HG03432 (cell line): ENCODE measurements around the gene TTLL9.

Experiments used
- ATAC-seq: cut with Tn5 transposase; IDR thresholded peaks from one replicate; pipeline ENCODE4 v1.9.1; 2021; ENCODE audit warnings: mild to moderate bottlenecking, moderate library complexity; ENCODE audit not compliant: unreplicated experiment

Gene TTLL9

DNA sequence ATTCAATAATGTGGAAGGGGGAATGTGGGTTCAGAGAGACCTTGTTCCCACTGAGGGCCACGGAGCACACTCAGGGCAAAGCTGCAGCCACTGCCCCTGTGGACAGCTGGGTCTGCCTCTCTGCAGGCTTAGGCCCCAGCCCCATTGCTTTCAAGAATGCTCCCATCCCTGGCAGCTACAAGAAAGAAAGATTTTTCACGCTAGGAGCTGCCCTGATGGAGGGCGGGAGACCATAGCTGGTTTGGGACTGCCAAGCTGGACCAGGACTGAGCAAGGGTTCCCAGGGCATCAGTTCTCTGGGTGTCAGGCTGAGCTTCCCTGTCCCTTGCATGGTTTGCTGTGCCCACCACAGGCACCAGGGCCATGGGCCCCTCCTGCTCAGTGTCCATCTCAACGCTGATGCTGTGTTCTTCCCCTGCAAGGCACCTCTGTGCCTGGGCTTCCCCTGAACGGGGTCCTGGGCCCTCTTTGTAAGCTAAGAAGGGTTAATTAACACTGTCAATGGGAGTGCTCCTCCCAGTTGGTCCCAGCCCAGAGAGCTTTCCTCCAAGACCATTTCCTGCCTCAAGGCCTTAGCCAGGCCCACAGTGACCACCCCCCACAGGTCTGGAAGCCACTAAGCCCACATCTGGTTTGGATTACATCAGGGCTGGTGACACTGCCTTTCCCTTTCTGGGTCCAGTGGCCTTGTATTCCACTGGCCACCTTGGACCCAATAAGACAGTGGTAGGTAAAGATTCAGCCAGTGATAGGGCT, 33.4 kb upstream of the TTLL9 start:
- no peak for ATAC-seq

- no peak for ATAC-seq
These were observed 32.5 kb upstream of the TTLL9 start for GRCh38 chr20:31837896-31838397.

GRCh38 chr20:31838646-31839292, 31.7 kb upstream of the TTLL9 start:
- ATAC-seq, result no peak

GRCh38 chr20:31839782-31840487, 30.5 kb upstream of the TTLL9 start:
- ATAC-seq, result no peak

DNA sequence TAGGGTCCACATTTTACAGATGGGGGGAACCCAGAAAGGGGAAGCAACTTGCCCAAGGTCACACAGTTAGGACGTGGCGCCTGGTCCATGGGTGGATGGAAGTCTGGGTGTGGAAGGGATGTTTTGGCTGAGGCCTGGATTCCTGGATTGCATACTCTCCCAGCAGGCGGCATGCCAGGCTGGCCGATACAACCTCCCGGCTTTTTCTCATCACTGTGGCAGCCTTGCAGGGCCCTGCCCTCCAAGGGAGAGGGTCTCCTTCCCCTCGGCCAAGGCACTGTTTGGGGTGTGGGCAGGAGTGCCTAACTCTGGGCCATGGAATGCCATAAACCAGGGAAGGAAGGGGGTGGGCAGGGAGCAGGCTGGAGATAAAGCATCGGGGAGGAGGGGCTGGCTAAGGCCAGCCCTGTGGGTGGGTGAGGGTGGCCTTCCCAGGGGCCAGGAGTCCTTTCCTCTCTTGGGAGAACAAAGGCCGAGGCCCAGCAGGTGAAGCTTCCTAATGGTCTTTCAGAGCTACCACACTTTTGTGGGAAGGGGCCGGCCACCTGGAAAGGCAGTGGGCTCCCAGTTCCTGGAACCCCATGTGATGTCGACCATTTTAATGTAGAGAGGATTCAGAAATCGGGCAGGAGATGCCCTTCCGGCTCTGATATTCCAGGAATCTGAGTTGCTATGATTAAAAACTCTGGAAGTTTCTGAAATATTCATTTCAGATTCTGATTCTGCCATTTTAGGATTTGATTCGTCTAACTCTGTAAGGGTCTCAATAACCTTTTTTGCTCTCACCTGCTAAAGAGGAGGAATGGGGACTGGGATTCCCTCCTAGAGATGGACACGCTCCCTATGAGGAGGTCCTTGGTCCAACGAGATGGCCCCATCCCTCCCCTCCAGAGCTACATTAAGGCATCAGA, 29.3 kb upstream of the TTLL9 start:
- ATAC-seq, result no peak

- ATAC-seq, result no peak
These were observed 28.5 kb upstream of the TTLL9 start for GRCh38 chr20:31841928-31842327.

- no peak for ATAC-seq
These were observed 27.8 kb upstream of the TTLL9 start for GRCh38 chr20:31842471-31843157.

GRCh38 chr20:31843288-31843687, 27.1 kb upstream of the TTLL9 start:
- ATAC-seq, result no peak

- no peak for ATAC-seq
These were observed 26.6 kb upstream of the TTLL9 start for GRCh38 chr20:31843881-31844280.

- no peak for ATAC-seq
These were observed 25.6 kb upstream of the TTLL9 start for GRCh38 chr20:31844737-31845299.

- no peak for ATAC-seq
These were observed 25.1 kb upstream of the TTLL9 start, which contains the start of gene FOXS1 for GRCh38 chr20:31845300-31845863. TSS of gene FOXS1 (minus strand) at chr20:31845604. CDS start at chr20:31845542, 62 bp downstream.

GRCh38 chr20:31846793-31847138, 23.7 kb upstream of the TTLL9 start:
- ATAC-seq, result no peak

- ATAC-seq, result no peak
These were observed 22.1 kb upstream of the TTLL9 start for GRCh38 chr20:31848088-31848999.

- ATAC-seq, result no peak
These were observed 21.0 kb upstream of the TTLL9 start for GRCh38 chr20:31849306-31849930.

GRCh38 chr20:31851240-31851955, 19.0 kb upstream of the TTLL9 start:
- ATAC-seq, result no peak

GRCh38 chr20:31853481-31853880, 17.0 kb upstream of the TTLL9 start:
- no peak for ATAC-seq

DNA sequence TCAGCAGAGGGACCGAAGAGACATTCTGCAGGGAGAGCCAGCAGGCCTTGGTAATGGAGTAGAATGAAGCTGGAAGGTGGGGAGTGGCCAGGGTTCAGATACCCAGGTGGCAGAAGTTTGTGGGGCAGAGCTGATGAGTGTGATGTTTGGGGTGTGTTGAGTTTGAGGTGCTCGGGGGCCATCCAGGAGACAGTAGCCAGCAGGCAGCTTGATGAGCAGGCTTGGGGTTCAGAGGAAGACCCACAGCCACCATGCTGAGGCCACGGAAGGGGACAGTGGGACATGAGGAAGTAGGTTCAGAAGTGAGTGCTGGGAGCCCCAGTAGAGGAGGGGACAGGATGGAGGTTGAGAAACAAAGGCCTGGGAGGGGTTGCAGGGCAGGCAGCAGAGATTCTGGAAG, 13.9 kb upstream of the TTLL9 start:
- ATAC-seq, result no peak
